Gastroesophageal sphincter (tissue), 3 donors: ENCODE data around the gene KAT2A.

Source experiments
- CTCF ChIP-seq, 4 experiments: fragments of 200-600 bp in 2 of 4; fragments of 450-650 bp in 2 of 4; sonication (generic) in 1 of 4; IDR thresholded peaks; one replicate each; pipeline ENCODE4 v1.5.1; 2017 to 2019; ENCODE audit warnings: antibody characterized with exemption in 4 of 4, mild to moderate bottlenecking in 2 of 4, moderate library complexity in 2 of 4
- POLR2A ChIP-seq, 2 donors: fragments of 450-650 bp; IDR thresholded peaks; one replicate each; pipeline ENCODE4 v1.6.1; 2017; ENCODE audit warnings: antibody characterized with exemption in 2 of 2, mild to moderate bottlenecking in 2 of 2, moderate library complexity in 1 of 2
- POLR2AphosphoS5 ChIP-seq: sonication (generic); formaldehyde crosslinking; IDR thresholded peaks from one replicate; pipeline ENCODE4 v1.6.1; 2017; ENCODE audit warnings: antibody characterized with exemption

DNA sequence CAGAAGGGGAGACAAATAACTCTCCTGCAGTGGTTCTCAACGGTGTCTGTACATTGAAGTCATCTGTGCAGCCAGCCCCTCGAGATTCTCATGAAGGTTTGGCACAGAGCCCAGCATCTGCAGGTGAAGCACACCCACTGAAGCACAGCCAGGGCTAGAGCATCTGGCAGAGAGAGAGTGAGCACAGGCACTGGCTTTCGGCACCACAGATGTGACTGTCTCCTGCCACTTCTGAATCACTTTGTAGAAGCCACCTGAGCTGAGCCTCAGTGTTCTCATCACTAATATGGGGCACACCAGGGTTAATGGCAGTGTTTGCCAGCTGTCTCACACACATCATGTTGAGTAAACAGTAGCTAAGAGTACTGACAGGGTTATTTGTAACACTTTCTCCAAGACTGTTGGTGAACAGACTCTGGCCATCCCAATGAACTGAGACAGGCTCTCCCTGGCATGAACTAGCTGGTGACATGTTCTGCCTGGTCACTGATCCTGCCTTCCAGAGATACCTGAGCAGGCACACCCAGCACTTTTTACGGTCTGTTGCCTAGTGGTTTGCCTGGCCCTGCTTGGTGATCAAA is 12.4 kb upstream of the KAT2A start:
- TF ChIP-seq CTCF (IDR thresholded peaks at IDR 0.05) = no peak
- no peak for TF ChIP-seq POLR2A (IDR thresholded peaks at IDR 0.05)
- TF ChIP-seq POLR2AphosphoS5 = no peak
